Testis (tissue), 2 donors: ENCODE measurements around the gene IFT27.
A peak's percentile ranks its signal among the peaks of the same experiment; 100 is the strongest.

Experiments
- POLR2A ChIP-seq: fragments of 450-650 bp; IDR thresholded peaks from one replicate; pipeline ENCODE4 v1.6.1; 2017; ENCODE audit warnings: antibody characterized with exemption, mild to moderate bottlenecking, moderate library complexity
- TF ChIP-seq, protein P1 (sequence below), 3 experiments: fragments of 450-650 bp in 2 of 3; fragments of 200-600 bp in 1 of 3; sonication (generic) in 1 of 3; IDR thresholded peaks; one replicate each; pipeline ENCODE4 v1.5.1; 2016 to 2019; ENCODE audit warnings: antibody characterized with exemption in 3 of 3, mild to moderate bottlenecking in 2 of 3, moderate library complexity in 1 of 3

- TF ChIP-seq, protein P1, sequence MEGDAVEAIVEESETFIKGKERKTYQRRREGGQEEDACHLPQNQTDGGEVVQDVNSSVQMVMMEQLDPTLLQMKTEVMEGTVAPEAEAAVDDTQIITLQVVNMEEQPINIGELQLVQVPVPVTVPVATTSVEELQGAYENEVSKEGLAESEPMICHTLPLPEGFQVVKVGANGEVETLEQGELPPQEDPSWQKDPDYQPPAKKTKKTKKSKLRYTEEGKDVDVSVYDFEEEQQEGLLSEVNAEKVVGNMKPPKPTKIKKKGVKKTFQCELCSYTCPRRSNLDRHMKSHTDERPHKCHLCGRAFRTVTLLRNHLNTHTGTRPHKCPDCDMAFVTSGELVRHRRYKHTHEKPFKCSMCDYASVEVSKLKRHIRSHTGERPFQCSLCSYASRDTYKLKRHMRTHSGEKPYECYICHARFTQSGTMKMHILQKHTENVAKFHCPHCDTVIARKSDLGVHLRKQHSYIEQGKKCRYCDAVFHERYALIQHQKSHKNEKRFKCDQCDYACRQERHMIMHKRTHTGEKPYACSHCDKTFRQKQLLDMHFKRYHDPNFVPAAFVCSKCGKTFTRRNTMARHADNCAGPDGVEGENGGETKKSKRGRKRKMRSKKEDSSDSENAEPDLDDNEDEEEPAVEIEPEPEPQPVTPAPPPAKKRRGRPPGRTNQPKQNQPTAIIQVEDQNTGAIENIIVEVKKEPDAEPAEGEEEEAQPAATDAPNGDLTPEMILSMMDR (IDR thresholded peaks at IDR 0.05): peak in 1 of 3 experiments; percentile 5
- peak; percentile 31 for TF ChIP-seq POLR2A
Observed at GRCh38 chr22:36775964-36776669, at the start of gene IFT27.
